Testis (tissue), 3 donors: ENCODE data around the gene BLOC1S2. TPM values are rescaled to one million over a fixed set of nuclear protein-coding genes. Genes with fewer than 3 reads are reported as not detected.
"Not testable (repeated sequence)": the region's sequence is repeated elsewhere in the genome, so short reads cannot be mapped to it uniquely, and the experiment has no call there.

ENCODE experiments used
- DNase-seq: peaks from one replicate; pipeline ENCODE4 v3.0.0-alpha.2; 2019
- H3K27ac ChIP-seq, 2 donors: fragments of 200-600 bp; sonication (generic); one replicate each; pipeline ENCODE4 v1.5.1; 2019
- H3K27me3 ChIP-seq: fragments of 200-600 bp; sonication (generic); one replicate; pipeline ENCODE4 v1.5.1; 2019
- H3K36me3 ChIP-seq: fragments of 200-600 bp; sonication (generic); one replicate; pipeline ENCODE4 v1.5.1; 2017; ENCODE audit warnings: low read depth; ENCODE audit errors: missing control alignments
- H3K4me1 ChIP-seq: fragments of 200-600 bp; sonication (generic); one replicate; pipeline ENCODE4 v1.5.1; 2019
- H3K4me3 ChIP-seq, 2 donors: fragments of 200-600 bp; sonication (generic); one replicate each; pipeline ENCODE4 v1.5.1; 2017 to 2019
- H3K9me3 ChIP-seq: fragments of 200-600 bp; sonication (generic); one replicate; pipeline ENCODE4 v1.5.1; 2017
- POLR2A ChIP-seq: fragments of 450-650 bp; IDR thresholded peaks from one replicate; pipeline ENCODE4 v1.6.1; 2017; ENCODE audit warnings: antibody characterized with exemption, mild to moderate bottlenecking, moderate library complexity
- WGBS, 2 donors: methylation state at CpG; one replicate each; pipeline ENCODE4 v1.1.5; 2018; 5-methylcytosine and 5-hydroxymethylcytosine counted together
- intact Hi-C: fragments of 100-400 bp; cut with DNase I; formaldehyde crosslinking; loops from one replicate; pipeline ENCODE4 v1.15.1; 2023; ENCODE audit warnings: low total_unique reads
- polyA plus RNA-seq: library from polyadenylated mRNA; stranded (reverse); fragments of 350-450 nt; fragmentation: Illumina TruSeq; extraction: RNeasy Lipid Tissue Mini Kit (QIAGEN cat#74804); gene quantifications from one replicate; pipeline ENCODE4 v1.2.3, GENCODE V29; 2014; ENCODE audit warnings: low read depth, low replicate concordance; ENCODE audit not compliant: insufficient read depth
- total RNA-seq, 2 donors: library from RNA; depleted of rRNA; stranded (reverse); fragments of >200 nt; gene quantifications; one replicate each; pipeline ENCODE4 v1.2.3, GENCODE V29; 2016
- TF ChIP-seq, protein P1 (sequence below), 3 experiments: fragments of 450-650 bp in 2 of 3; fragments of 200-600 bp in 1 of 3; sonication (generic) in 1 of 3; IDR thresholded peaks; one replicate each; pipeline ENCODE4 v1.5.1; 2016 to 2019; ENCODE audit warnings: antibody characterized with exemption in 3 of 3, mild to moderate bottlenecking in 2 of 3, moderate library complexity in 1 of 3

BLOC1S2 gene
- total and polyA plus RNA-seq, 3 donors from 2014 or later = 23.3 to 49.2 (median 35.5) TPM

DNA sequence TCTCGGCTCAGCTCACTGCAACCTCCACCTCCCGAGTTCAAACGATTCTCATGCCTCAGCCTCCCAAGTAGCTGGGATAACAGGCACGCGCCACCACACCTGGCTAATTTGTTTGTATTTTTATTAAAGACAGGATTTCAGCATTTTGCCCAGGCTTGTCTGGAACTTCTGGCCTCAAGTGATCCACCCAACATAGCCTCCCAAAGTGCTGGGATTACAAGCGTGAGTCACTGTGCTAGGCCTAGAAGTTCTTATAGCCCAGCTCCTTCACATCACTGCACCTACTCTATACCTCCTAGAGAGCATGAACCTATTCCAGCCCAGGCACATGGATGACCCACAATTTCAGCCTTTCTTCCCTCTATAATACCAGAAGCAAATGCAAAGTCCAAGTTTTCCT, 1.3 kb upstream of the BLOC1S2 start:
- no peaks in the 10 kb centered on the region for H3K36me3 ChIP-seq
- H3K4me3 ChIP-seq = no peak overlapping the region
- no peak overlapping the region for H3K27ac ChIP-seq
- DNase-seq = no peak
- H3K4me1 ChIP-seq = peaks cover 15% of the 10 kb centered on the region
- no peaks in the 10 kb centered on the region for H3K9me3 ChIP-seq
- WGBS, 2 donors = 95 to 97% methylated on average over 6 of the region's 6 CpGs
- intact Hi-C loops = no loop called here
- TF ChIP-seq, protein P1, sequence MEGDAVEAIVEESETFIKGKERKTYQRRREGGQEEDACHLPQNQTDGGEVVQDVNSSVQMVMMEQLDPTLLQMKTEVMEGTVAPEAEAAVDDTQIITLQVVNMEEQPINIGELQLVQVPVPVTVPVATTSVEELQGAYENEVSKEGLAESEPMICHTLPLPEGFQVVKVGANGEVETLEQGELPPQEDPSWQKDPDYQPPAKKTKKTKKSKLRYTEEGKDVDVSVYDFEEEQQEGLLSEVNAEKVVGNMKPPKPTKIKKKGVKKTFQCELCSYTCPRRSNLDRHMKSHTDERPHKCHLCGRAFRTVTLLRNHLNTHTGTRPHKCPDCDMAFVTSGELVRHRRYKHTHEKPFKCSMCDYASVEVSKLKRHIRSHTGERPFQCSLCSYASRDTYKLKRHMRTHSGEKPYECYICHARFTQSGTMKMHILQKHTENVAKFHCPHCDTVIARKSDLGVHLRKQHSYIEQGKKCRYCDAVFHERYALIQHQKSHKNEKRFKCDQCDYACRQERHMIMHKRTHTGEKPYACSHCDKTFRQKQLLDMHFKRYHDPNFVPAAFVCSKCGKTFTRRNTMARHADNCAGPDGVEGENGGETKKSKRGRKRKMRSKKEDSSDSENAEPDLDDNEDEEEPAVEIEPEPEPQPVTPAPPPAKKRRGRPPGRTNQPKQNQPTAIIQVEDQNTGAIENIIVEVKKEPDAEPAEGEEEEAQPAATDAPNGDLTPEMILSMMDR (IDR thresholded peaks at IDR 0.05) = no peak
- TF ChIP-seq POLR2A = no peak
- H3K27me3 ChIP-seq = no peaks in the 10 kb centered on the region

DNA sequence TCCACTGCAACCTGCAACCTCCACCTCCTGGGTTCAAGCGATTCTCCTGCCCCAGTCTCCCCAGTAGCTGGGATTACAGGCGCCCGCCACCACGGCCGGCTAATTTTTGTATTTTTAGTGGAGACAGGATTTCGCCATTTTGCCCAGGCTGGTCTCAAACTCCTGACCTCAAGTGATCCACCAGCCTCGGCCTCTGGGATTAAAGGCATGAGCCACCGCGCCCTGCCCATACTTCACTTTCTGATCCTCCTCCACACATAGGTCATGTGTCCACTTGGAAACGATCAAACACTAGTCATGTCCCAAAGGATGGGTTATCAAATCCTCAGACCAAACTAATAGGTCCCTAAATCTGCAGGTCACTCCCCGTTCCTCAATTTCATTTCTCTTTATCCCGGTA, 1.2 kb downstream of the BLOC1S2 start:
- H3K27me3 ChIP-seq, H3K27ac ChIP-seq, intact Hi-C loops, H3K36me3 ChIP-seq, DNase-seq, H3K9me3 ChIP-seq: not testable (repeated sequence)
- peak overlapping the region in 1 of 2 donors; percentile 89 for H3K4me3 ChIP-seq
- 70 to 74% methylated on average over 12 of the region's 12 CpGs for WGBS, 2 donors
- H3K4me1 ChIP-seq = peaks cover 12% of the 10 kb centered on the region

DNA sequence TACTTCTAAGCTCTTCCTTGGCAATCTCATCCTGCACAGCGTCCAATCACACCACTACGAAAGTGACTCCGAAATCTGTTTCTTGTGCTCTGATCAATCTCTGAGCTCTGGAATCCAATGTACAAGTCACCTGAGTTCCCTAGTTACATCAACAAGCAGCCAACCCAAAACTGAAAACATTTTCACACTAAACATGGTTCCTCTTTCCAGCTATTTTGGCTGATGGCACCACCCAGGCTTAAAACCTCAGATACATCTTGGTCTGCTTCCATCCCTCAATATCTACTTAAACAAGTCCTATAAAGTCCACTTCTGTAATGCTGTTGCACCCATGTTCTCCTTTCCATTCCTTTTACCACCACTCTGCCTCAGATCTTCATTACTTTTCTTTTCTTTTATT, 3.6 kb downstream of the BLOC1S2 start:
- no peaks in the 10 kb centered on the region for H3K9me3 ChIP-seq
- H3K4me1 ChIP-seq = peaks cover 12% of the 10 kb centered on the region
- no peaks in the 10 kb centered on the region for H3K27me3 ChIP-seq
- H3K36me3 ChIP-seq = no peaks in the 10 kb centered on the region
- no peak for DNase-seq
- no peak overlapping the region for H3K27ac ChIP-seq
- TF ChIP-seq, protein P1 (IDR thresholded peaks at IDR 0.05) = no peak
- no peak for TF ChIP-seq POLR2A
- no peak overlapping the region for H3K4me3 ChIP-seq
- WGBS, 2 donors = 95 to 97% methylated on average over 3 of the region's 3 CpGs
- intact Hi-C loops = no loop called here

DNA sequence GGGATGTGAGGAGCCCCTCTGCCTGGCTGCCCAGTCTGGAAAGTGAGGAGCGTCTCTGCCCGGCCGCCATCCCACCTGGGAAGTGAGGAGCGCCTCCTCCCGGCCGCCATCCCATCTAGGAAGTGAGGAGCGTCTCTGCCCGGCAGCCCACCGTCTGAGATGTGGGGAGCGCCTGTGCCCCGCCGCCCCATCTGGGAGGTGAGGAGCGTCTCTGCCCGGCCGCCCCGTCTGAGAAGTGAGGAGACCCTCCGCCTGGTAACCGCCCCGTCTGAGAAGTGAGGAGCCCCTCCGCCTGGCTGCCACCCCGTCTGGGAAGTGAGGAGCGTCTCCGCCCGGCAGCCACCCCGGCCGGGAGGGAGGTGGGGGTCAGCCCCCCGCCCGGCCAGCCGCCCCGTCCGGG, 9.5 kb downstream of the BLOC1S2 start:
- H3K4me1 ChIP-seq, H3K9me3 ChIP-seq, H3K36me3 ChIP-seq, H3K27me3 ChIP-seq, DNase-seq, intact Hi-C loops, H3K4me3 ChIP-seq, H3K27ac ChIP-seq: not testable (repeated sequence)
- WGBS, 2 donors = 70% methylated on average over 20 of the region's 31 CpGs; no CpG with 5 or more reads in 1 of the 2 donors

DNA sequence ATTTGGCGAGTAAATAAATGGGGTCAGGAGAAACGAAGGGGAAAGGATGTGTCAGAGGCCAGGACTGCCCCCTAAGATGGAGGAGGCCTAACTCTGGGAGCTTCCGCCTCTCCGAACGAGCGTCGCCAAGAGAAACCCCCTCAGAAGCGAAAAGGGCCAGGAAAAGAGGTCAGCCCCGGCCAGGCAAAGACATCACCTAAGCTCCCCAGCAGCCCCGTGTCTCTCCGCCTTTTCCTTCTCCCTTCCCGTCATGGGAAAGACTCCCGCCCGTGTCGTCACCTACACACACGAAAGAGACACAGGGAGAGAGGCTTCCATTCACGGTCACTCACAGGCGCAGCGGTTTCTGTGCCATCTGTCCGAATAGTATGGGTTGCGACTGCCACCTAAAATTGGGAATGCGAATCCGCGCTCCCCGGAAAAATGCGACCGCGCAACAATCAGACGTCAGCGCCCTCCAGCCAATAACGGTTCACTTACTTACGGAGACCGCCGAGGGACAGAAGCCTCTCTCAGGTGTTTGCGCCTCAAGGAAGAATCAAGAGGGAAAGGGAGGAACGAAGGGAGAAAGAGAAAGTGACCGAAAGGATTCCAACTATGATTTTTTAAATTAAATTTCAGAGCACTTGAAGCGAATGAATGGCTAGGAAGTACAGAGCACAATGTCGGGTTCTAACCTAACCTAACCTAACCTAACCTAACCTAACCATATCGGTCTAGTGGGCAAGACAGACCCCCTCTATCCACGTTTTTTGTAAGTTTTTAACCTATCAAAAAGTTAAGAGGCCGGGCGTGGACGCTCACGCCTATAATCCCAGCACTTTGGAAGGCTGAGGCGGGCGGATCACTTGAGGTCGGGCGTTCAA, 19.0 kb downstream of the BLOC1S2 start, which contains the start of gene CWF19L1:
Gene CWF19L1, minus strand, starts transcription at position 400 of the 866 bp plus-strand sequence. Its CDS starts 45 bp downstream, at position 355.
- TF ChIP-seq, protein P1 (IDR thresholded peaks at IDR 0.05) = no peak
- TF ChIP-seq POLR2A = no peak
- Histone ChIP-seq H3K27ac (peak within 1 kb of the TSS; percentile 66 to 68), H3K4me1 (peaks cover 3% of the 10 kb centered on the region), H3K9me3 (no peaks in the 10 kb centered on the region), H3K4me3 (peak within 1 kb of the TSS; percentile 90 to 94), H3K27me3 (no peaks in the 10 kb centered on the region), H3K36me3 (no peaks in the 10 kb centered on the region)
- DNase-seq = peak; percentile 94
- 2 to 5% methylated on average over 41 to 49 of the region's 49 CpGs for WGBS, 2 donors
- intact Hi-C loops = no loop called here
